ENCODE results near the gene DNAH5.

GRCh38 chr5:13919786-13920185 is 24.7 kb downstream of the DNAH5 start:
- TF ChIP-seq CTCF (IDR thresholded peaks at IDR 0.05 in 8 of 11, conservative IDR thresholded peaks at IDR 0.05 in 3 of 11): no peak
- no peak for TF ChIP-seq POLR2A (IDR thresholded peaks at IDR 0.05)
- TF ChIP-seq POLR2AphosphoS5 (IDR thresholded peaks at IDR 0.05): no peak
